HL-60 (cell line): ENCODE measurements around the gene WTIP.

Experiments
- CTCF ChIP-seq: IDR thresholded peaks from one replicate; pipeline ENCODE4 v1.5.1; 2011; ENCODE audit warnings: low read length, control low read depth, inconsistent platforms; ENCODE audit not compliant: insufficient read depth
- SPI1 ChIP-seq: IDR thresholded peaks from 2 replicates; pipeline ENCODE4 v1.6.1; 2012; ENCODE audit warnings: low read depth, mild to moderate bottlenecking, borderline replicate concordance

GRCh38 chr19:34502582-34503411 is 21.2 kb downstream of the WTIP start:
- TF ChIP-seq SPI1 (no peak), CTCF (no peak)
